HG03558 (cell line): ENCODE measurements around the gene MAP2K5.

Experiments used
- ATAC-seq: cut with Tn5 transposase; IDR thresholded peaks from one replicate; pipeline ENCODE4 v1.9.1; 2021; ENCODE audit warnings: moderate number of reproducible peaks; ENCODE audit not compliant: unreplicated experiment; ENCODE audit errors: extremely low read depth

The MAP2K5 gene

DNA sequence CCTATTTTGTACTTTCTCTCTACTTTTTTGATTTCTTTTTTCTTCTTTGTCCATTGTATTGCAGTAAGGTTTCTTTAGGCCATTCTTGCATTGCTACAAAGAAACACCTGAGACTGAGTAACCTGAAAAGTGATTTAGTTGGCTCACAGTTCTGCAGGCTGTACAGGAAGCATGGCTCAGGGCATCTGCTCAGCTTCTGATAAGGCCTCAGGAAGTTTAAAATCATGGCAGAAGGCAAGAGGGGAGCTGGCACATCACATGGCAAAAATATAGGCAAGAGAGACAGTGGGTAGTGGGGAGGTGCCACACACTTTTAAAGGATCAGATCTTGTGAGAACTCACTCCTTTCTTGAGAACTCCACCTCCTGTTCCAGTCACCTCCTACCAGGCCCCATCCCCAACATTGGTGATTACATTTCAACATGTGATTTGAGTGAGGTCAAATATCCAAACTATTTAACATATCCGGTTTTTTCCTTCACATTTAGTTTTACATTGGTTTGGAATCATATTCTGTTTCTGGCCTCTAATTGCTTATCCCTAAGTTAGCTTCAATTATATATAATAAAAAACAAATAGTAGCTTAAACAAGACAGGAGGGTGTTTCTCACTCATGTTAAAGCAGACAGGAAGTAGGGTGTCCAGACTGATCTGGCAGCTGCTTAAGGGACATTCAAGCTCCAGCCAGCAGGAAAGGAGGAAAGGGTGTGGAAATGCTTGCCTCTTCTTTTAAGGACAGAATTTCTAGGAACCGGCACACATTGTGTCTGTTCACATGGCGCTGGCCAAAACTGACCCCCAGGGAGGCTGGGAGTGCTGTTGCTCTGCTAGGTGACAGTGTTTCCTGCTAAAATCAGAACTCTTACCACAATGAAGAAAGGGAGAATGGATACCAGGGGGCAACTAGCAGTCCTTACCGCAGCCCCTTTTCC is 254.0 kb downstream of the MAP2K5 start:
- no peak for ATAC-seq

DNA sequence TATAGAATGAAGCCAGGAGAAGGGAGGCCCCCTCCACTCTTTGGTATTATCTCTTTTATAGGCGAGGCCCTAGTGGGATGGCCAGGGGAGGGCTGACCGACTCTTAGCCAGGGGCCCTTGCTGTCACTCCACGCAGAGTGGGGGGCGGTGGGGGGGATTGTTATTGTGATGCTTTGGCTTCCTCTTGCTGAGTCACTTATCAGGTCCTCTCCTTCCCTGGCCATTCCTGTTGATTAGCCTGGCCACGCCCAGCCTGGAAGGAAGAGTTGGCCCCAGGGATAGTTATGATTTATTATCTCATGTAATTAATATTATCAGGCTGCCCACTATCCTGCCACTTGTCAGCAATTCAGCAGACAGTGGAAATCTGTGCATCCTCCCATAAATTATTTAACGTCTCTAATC is 257.3 kb downstream of the MAP2K5 start:
- no peak for ATAC-seq

DNA sequence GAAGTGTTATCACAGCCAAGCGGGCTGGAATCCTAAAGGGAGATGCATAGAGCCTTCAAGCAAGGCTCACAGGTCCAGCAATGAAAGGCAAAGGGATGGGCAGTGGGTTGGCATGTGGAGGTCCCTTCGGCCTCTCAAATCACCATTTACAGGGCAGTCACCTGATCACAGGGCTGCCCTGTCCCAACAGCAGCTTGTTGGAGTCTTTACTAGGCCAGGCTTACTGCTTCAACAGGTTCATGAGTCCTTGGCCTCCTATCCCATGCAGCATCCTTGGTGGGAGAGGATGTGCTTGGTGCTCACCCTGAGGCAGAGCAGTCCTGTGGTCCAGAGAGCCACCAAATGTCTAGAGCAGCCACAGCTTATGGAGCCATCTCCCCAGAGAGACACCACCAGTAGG is 258.6 kb downstream of the MAP2K5 start:
- ATAC-seq: no peak

DNA sequence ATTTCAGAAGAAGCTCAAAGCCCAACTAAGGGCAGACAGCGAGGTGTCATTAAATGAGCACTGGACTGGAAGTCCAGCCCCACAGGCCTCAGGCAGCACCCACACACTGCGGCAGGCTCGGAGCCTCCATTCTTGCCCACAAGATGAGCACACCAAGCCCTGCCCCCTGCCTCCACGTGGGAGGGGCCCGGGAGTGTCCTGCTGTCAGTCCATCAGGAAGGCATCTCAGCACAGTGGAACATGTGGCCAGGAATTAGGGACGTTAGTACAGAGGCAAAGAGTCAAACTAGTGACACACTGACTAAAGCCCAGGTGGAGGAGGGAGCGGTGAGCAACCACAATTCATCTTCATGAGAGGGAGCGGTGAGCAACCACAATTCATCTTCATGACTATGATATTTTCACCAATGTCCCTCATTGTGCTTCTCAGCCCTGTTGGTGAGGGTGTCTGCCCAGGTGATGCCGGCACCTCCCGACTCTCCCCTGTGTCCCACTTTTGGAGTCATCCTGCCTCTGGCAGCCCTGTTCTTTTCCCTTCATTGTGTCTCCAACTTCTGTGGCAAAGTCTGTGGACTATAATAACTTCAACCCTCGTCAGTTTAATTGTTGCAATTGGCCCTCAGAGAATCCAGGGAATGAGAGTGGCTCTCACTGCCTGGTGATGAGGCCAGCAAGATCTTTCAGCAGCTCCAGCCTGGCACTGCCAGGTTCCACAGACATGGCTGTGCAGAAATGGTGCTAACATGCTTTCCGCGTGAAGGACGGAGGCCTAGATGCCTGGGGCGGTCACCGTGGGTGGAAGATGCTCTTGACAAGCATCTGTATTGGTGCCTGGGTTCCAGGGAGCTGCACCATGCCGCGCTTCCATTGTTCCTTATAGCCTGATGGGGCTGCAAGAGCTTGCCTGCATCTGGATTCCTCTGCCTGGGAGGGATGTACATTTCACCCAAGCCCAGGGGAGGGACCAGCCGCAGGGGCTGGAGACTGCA is 259.7 kb downstream of the MAP2K5 start:
- ATAC-seq: no peak

DNA sequence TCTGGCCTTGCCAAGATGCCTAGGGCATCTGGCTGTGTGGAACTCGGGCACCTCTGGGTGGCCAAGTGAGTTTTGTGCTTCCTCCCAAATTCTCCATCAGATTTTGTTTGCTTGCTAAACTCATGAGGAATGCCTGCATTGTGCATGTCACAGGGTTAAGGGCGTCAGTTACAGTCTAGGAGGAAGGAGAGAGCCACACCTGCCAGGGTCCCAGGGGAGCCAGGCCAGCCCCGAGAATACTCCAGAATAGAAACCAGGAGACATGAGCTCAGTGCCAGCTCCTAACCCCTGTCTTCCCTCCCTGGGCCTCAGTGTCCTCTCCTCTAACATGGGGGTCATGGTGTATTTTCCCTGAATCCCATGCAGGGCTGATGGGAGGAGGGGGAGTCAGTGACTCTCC is 260.8 kb downstream of the MAP2K5 start:
- ATAC-seq: no peak

DNA sequence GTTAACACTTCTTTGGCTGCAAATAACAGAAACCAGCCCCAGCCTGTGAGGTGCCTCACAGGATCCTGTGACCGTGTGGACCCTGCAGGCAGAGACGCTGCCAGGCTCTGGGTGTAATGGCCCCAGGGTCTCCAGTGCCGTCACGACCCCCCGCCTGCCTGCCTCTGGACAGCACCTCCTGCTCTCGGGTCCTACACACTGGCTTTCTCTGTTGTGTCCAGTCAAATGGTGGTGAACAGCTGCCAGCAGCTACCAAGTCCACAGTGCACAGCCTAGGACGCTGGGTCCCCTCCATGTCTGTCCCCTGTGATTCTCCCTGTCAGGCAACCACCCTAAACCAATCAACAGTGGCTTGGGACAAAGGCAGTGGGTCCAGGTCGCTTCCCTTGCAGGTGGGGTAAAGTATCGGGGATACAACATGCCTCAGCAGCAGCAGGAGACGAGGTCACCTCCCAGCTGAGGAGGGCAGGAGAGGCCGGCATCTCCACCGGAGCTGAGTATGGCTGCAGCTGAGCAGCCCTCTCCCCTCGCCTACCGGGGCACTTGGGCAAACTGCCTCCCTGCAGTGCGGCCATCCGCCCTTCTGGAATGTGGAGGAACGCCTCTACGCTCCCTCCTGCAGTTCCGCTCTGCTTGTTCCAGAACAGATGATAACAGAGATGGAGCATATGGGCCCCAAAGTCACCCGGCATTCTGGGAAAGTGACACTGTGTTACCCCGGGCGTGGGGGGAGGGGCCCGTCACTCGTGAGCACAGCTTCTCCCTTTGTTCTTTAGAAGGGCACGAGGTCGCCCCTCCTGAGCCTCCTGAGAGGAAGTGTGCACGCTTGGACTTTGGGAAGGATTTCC is 261.7 kb downstream of the MAP2K5 start:
- no peak for ATAC-seq

DNA sequence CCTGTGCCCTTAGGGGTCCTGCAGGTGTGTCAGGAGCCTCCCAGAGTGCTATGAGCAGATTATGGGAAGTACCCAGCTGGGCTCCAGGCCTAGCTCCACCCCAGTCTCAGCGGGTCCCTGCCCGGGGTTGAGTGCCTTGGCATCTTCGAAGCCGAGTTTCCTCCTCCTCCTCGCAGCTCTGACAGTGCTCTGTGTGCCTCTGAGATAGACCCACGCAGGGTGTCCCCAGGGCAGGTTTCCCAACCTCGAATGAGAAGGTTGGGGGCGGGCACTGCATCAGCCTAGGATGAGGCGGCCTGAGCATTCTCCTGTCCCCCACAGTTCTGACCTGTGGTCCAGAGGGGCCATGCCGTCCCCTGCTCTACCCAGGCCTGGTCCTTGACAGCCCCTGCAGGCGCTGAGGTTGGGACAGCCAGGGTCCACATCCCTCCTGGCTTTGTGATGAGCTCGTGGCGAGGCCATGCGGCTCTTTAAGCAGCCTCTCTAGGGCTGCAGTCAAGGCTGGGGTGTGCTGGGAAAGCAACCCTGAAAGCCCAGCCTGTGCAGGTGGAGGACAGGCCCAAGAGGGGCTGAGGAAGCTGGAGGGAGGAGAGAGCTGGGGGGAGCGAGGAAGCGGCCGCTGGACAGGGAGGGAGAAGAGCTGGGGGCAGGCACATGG is 262.6 kb downstream of the MAP2K5 start:
- no peak for ATAC-seq

DNA sequence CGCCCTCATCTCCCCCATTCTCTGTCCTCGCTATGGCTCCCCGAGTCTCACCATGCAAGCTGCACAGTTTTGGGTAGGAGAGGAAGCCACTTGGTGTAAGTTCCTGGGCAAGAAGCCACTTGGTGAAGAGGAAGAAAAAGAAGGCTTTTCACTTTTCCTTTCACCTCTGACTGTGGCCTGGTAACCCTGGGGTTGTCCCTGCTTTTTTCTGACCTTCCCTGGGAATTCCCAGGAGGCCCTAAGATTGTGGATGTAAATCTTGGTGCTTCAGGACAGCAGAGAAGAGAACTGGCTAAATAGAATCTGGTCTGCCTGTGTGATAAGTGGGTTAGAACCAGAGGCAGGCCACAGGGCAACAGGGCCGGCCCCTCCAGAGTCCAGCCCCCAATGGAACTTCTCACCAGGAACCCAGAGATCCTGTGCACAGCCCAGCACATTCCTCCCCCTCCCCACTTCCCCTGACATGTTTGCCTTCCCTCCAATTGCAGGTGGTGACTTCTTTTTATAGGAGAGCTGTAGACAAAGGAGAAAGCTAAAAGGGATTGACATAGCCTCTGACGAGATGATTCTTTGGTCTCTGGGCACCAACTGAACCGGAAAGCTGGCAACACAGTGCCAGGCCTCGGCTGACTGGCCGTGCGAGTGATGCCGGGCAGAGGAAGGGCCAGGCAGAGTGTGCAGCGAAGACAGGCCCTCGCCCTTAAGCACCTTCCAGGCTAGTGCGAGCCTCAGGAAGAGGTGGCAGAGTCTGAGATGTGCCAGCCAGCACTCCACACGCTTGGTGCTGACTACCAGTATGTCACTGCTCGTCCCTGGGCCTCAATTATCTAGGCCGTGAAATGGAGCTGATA is 263.4 kb downstream of the MAP2K5 start:
- no peak for ATAC-seq

DNA sequence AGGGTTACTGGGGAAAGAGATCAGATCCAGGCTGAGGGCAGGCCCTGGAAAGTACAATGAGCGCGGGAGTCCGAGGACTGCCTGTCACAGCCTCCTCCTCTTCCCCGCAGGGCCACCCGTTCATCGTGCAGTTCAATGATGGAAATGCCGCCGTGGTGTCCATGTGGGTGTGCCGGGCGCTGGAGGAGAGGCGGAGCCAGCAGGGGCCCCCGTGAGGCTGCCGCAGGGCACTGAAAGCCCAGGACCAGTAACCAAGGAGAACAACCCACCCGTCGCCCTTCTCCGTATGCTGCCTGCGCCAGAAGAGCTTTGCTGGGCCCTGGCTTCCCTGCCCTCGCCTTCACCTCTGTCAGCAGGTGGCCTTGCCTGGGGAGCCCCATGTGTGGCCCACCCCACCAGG is 264.0 kb downstream of the MAP2K5 start:
- ATAC-seq: no peak

DNA sequence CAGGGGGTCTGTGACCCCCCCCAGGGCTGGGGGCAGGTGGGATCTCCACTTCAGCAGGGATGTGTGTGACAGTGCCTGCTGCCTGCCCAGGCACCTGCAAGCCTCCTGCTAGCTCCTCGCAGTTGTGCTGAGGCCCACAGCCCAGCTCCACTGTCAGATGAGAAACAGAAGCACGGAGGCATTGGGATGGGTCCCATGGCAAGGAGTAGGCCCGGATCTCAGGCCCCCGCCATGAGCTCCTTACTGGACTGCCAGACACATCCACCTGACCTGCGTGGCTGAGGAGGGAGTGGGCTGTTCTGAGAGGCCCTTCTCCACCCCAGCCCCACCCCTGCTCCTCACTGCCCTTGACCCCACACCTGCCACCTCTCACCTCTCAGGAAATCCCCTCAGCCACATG is 264.6 kb downstream of the MAP2K5 start:
- ATAC-seq: no peak

DNA sequence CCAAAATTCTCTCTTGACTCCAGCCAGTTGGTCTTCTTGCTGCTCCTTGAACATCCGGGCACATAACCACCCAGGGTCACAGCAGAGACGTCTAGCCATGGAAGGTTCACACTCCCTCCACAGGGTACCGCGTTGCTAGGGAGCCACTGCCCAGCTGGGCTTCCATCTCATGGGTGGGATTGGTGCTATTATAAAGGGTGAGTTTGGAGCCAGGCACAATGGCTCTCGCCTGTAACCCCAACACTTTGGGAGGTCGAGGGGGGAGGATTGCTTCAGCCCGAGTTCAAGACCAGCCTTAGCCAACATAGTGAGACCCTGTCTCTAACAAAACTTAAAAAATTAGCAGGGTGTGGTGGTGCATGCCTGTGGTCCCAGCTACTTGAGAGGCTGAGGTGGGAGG is 265.3 kb downstream of the MAP2K5 start:
- ATAC-seq: no peak

DNA sequence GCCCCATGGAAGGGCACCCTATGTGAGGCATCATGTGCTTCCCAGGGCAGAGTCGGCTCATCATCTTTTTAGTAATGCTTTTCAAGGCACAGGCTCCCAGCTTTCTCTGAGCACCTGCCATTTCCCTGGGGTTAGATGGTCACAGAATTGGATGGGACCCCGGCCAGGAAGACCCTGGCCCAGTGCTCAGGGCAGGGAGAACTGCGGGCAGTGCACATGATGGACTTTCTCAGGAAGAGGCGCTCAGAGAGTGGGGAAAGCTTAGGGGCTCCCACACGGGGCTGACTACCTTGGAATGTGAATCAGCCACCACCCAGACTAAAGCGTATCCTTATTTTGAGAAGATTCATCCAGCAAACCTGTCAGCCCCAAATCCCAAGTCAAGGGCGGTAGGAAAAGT is 266.3 kb downstream of the MAP2K5 start:
- no peak for ATAC-seq

DNA sequence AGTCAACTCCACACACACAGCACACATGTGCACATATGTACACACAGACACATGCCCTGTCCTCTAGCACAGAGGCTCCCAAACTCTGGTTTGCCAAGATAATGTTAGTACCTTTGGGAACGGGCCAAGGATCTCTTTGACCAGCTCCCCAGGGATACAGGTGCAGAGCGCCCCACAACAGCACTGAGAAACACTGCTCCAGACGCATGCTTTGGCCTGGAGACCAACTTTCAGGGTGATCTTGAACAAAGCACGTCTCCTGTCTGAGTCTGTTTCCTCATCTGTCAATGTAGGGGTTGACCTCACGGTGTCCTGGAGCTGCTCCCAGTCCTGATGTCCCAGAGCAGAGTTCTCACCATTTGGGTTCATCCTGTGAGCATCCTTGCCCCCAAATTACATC is 266.9 kb downstream of the MAP2K5 start:
- ATAC-seq: no peak

DNA sequence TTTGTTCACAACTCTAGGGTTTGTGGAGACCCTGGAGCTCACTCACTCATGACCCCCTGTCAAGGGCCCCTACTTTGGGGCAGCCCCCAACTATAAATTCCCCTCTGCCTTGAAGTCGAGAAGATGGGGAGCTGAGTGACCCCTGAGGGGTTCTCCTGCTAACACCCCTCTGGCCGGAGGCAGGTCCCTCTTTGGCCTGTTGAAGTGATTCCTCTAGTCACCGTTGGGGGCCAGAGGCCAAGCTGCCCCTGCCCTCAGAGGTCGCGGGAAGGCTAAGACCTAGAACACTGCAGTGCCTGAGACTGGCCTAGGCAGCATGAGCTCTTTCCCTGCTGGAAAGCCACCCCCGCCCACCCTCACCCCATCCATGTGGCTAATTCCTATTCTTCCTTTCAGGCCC is 267.4 kb downstream of the MAP2K5 start:
- ATAC-seq: no peak

DNA sequence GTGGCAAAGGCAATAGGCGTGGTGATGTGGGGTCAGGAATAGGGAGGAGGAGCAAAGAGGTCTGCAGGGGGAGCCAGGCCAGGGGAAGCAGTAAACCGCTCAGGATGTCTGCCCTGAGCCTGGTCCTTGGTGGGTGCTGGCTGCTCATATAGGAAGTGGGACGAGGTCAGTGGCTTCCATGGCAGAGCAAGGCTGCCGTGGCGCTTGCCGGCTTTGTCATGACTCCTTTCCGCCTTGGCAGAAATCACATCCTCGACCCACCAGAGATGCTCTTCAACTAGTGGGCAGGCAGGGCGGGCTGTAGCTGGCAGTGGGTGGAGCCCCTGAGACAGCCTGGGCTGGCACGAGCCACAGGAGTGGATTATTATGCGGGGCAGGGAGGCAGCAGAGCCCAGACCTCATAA is 269.7 kb downstream of the MAP2K5 start:
- ATAC-seq: no peak

DNA sequence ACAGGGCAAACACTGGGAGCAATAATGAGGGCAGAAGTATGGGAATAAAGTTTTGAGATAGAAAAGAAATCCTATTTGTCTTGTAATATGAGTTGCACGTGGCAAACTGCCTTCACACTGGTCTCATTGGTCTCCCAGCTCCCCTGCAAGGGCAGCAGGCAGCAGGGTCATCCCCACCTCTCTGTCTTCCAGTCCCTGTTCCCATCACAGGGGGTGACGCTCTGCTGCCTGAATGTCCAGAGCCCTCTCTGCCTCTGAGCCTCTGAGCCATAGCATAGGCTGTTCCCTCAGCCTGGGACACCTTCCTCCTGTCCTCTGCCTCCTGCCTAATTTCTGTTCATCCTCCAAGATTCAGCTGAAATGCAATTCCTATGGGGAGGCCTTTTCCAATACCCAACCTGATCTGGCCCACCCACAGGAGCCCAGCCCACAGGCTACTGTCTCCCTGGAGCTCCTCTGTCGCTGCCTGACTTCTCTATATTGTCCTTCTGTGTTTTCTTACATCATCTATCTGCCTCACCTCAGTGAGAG is 270.7 kb downstream of the MAP2K5 start:
- no peak for ATAC-seq

DNA sequence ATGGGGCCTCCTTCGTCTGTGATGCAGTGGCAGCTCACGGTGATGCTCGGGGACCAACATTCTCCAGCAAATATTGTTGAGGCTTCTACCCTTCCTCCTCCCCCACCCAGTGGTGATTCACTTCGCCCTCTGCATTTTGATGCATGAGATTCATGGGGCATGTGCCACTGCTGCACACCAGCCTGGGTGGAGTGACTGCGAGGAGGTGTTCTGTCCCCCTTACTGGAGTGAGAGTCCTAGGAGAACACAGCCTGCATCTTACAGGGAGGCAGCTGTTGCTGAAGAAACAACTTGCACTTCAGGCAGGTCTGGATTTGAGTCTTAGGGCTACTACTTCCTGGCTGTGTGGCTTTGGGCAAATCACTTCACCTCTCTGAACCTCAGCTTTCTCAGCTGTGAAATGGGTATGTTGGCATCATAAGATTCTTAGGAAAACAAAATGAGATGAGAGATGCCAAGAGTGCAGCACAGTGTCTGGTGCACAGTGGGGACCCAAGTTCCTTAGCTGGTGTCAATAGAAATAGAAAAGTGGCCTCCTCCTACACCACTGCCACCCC is 272.6 kb downstream of the MAP2K5 start:
- no peak for ATAC-seq

DNA sequence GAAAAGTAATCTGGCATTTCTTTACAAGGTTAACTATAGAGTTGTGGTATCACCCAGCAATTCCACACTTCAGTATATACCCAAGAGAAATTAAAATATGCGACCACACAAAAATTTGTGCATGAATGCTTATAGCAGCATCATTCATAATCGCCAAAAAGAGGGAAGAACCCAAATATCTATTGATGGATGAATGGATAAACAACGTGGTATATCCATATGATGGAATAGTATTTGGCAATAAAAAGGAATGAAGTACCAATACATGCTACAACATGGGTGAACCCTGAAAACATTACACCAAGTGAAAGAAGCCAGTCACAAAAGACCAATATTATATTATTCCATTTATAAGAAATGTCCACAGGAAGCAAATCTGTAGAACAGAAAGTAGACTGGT is 274.2 kb downstream of the MAP2K5 start:
- no peak for ATAC-seq
